GM18858 (cell line): Measurements from ENCODE around the gene SFTPA2.
"Not testable (repeated sequence)": the region's sequence is repeated elsewhere in the genome, so short reads cannot be mapped to it uniquely, and the experiment has no call there.

Source experiments
- ATAC-seq: cut with Tn5 transposase; IDR thresholded peaks from one replicate; pipeline ENCODE4 v1.9.1; 2021; ENCODE audit not compliant: unreplicated experiment

Gene SFTPA2

DNA sequence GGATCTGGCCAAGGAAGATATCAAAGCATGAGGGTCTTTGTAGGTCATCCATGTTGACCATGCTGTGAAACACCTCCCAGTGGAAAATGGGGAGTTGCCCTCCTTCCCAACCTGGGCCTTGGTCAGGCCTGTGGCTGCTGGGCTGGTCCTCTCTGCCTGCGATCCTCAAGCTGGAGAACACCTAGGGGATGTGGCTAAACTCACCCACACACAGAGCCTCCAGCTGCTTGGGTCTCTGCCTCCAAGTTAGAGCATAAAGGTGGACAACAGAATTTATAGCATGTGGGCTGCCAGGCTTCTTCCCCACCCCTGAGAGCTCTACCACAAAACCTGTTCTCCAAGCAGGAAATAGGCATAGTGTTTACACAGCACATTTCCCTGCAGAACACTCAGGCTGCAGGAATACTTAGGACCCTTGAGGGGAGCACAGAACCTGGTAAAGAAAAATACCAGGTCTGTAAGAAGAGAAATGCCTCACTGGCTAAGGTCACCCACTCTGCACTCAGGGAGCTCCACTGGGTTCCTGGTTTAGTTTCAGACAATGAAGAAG, at the start of gene SFTPA2:
Gene SFTPA2, minus strand, starts transcription at position 248 of the 550 bp plus-strand sequence. CDS start 924 bp downstream, outside the sequence.
- no peak for ATAC-seq

GRCh38 chr10:79608505-79609375, 48.5 kb upstream of the SFTPA2 start:
- ATAC-seq, result no peak

GRCh38 chr10:79605308-79605707, 45.1 kb upstream of the SFTPA2 start:
- ATAC-seq, result no peak

- no peak for ATAC-seq
Observed at GRCh38 chr10:79604294-79604693, 44.1 kb upstream of the SFTPA2 start.

- no peak for ATAC-seq
Observed at GRCh38 chr10:79602953-79603352, 42.7 kb upstream of the SFTPA2 start.

DNA sequence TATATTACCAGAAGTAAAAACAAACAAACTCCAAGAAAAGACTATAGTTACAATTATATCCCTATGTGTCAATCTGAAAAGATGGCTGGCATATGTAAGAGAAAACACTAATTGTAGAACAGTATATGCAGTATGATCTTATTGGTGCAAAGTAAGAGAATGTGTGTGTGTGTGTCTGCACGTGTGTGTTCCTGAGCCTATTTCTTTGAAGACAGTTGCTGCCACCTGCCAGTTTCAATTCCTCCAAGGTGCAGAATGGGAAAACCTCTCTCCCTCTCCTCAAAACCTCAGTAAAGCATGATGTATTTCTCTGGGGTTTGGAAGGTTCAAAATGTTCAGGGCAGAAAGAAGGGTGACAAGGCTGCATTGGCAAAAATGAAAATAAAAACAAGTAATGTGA, 41.7 kb upstream of the SFTPA2 start:
- ATAC-seq, result no peak

GRCh38 chr10:79599644-79600043, 39.4 kb upstream of the SFTPA2 start:
- ATAC-seq, result not testable (repeated sequence)

DNA sequence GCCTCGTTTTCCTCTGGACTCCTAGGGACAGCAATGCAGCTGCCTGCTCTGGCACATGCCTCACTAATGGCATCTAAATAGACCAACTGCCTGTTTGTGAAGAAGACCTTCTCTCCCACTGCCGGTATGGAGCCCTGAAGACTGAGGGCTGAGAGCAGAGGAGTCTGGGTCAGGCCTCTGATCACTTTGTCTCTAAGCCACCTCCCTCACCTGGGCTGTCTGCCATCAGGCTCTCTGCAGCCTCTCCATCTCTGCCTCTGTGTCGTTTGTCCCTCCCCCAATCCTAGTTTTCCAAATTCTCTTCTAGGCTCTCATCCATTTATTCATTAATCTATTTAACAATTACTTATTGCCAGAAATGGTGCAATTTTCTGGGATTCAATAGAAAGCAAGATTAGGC, 35.3 kb upstream of the SFTPA2 start:
- ATAC-seq, result no peak

DNA sequence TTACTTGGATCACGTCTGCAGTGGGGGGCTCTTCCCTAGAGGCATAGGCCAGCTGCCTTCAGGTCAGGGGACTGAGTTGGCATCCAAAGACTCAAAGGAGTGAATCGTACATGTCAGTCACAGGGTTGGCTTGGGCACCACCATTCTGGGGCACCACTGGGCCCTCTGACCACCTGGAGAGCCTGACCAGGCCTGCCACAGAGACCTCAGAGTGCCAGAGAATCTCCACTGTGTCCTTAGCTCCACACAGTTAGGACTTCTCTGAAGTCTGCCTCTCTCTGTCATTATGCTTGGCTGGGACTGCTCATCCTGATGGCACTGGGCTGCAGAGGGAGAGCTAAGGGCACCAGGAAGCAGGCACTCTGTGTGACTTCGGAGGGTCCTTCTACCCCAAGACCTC, 34.4 kb upstream of the SFTPA2 start:
- ATAC-seq, result not testable (repeated sequence)

- no peak for ATAC-seq
Observed at GRCh38 chr10:79593377-79593776, 33.2 kb upstream of the SFTPA2 start.

- no peak for ATAC-seq
Observed at GRCh38 chr10:79588800-79589199, 28.6 kb upstream of the SFTPA2 start.

DNA sequence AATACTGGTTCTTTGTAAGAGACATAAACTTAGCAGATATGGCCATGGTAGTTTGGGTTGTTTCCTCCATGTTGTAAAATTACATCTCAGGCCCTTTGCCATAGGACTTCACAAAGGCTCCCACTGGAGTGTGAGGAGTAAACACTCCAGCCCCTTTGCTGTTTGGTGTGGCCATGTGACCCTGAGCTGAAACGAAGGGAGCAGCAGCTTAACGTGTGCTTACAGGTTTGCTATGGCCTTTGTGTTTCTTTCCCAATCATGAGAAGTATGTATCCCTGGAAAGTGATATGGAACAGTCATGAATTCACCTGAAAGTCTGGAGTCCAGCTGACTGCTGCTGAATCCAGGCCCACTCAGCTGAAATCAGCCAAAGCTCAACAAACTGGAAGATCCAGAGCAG, 26.7 kb upstream of the SFTPA2 start:
- ATAC-seq, result no peak

- ATAC-seq, result no peak
Observed at GRCh38 chr10:79585870-79586527, 25.8 kb upstream of the SFTPA2 start.

DNA sequence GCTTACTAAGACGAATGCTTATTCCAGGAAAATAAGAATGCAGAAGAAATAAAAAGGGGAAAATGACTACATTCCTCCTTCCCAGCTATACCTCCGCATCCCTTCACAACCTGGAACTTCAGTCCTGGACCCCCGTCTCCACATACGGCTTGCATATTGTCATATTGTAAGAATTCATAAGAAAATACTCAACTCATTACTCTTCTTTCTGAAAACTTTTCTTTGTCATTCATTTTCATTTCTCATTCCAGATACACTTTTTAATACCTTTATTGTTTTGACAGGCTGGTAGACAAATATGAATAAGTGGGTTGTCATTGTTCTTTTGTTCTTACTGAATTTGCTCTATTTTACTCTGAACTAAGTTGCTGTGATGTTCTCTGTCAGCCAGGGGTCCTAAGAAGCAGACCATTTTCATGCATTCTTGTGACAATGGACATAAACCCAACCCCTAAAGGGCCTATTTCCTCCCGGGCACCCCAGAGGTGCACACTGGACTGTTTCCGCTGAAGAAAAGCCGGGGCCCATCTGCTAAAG, 23.3 kb upstream of the SFTPA2 start:
- ATAC-seq, result no peak

DNA sequence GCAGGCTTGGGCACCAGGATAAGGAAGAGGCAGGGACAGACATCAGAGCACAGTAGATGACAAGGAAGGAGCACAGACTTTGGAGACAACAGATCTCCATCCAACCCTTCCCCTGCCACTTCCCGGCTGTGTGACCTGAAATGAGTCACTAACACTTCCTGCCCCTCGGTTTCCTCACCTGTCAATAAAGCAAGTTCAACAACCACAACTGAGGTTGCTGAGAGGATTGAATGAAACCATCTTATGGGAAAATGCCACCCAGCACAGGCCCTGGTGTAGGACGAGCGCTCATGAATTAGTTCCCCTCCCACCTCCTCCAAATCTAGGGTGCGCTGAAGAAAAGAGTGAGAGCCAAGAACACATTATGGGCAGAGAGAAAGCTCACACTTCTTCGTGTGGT, 22.7 kb upstream of the SFTPA2 start:
- not testable (repeated sequence) for ATAC-seq

DNA sequence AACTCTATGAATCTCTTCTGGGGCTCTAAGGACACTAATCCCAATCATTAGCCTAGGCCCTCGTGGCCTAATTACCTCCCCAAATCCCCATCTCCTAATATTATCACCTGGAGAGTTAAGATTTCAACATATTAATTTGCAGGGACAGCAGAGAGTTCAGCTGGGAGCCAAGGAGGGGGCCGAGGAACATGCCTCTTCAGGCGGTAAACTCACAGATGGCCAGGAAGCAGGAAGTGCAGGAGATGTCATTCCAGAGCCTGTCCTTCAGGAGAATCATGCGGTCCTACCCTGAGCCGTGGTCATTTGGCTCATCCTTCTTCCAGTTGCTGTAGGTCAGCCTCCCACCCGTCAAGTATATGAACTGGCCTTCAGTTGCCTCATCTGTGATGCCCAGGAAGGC, 21.9 kb upstream of the SFTPA2 start:
- ATAC-seq, result no peak

DNA sequence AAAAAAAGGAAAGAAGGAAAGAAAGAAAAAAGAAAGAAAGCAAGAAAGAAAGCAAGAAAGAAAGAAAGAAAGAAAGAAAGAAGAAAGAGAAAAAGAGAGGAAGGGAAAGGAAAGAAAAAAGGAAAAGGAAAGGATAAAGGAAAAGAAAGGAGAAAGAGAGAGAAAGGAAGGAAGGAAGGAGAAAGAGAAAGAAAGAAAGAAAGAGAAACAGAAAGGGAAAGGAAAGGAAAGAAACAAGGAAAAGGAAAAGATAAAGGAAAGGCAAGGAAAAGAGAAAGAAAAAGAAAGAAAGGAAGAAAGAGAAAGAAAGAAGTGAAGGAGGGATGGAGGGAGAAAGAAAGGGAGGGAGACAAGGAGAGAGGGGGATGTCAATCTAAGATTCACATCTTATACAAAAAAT, 20.8 kb upstream of the SFTPA2 start:
- no peak for ATAC-seq

DNA sequence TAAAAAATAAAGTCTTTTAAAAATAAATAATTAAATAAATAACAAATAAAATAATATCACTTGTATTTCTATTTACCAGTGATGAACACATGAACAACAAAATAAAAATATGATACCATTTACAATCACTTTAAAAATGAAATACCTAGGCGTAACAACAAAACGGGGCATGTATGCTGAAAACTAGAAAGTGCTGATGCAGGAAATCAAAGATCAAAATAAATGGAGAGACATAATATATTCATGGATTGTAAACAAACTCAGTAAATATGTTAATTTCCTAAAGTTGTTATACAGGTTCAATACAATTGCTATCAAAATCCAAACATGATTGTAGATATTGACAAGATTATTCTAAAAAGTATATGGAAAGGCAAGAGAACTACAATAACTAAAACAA, 19.2 kb upstream of the SFTPA2 start:
- ATAC-seq, result no peak

DNA sequence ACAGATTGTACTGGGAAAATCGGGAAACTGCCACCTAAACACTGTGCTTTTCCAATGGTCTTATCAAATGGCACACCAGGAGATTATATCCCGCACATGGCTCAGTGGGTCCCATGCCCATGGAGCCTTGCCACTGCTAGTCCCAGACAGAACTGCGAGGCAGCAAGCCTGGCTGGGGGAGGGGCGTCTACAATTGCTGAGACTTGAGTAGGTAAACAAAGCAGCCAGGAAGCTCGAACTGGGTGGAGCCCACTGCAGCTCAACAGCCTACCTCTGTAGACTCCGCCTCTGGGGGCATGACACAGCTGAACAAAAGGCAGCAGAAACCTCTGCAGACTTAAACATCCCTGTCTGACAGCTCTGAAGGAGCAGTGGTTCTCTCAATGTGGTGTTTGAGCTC, 10.4 kb upstream of the SFTPA2 start:
- ATAC-seq, result not testable (repeated sequence)

DNA sequence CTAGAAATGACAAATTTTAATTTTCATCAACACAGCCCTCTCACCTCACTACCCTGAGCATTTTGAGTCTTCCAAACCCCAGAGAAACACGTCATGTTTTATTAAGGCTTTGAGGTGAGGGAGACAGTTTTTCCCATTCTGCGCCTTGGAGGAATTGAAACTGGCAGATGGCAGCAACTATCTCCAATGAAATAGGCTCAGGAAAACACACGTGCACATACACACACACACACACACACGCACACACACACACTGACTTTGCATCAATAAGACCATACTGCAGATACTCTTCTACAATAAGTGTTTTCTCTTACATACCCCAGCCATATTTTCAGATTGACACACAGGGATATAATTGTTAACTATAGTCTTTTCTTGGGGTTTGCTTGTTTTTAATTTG, 3.2 kb upstream of the SFTPA2 start:
- ATAC-seq, result no peak

DNA sequence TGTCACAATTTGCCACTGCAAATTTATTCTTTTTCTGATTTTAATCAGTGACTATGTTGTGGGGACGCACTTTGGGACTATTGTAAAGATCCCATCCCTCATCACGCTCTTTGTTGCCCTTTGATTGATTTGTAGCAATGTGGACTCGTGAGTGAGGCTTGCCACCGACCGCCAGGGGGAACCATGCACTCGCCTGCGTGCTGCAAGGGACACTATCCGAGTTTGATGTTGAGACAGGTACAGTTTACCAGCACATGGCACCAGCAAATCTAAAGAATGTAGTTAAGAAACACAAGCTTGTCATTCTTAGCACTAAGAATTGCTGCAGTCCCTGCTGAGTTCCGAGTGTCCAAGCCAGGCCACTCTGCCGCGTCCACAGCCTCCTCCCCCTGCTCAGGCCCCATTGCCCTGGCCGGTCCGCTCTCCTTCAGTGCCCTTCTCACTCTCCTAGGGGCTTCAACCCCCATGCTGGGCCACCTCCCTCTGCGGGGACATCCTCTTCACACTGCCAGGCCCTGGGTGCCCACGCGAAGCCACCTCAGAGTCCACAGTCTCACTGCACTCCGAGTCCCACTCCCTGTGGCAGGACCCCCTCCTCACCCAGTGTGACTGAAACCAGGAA, 2.0 kb upstream of the SFTPA2 start:
- no peak for ATAC-seq
